MM.1S (cell line): Measurements from ENCODE around the gene TFAP2E.

ENCODE experiments used
- DNase-seq: peaks from one replicate; pipeline ENCODE4 v3.0.0-alpha.2; 2015
- H2AFZ ChIP-seq: fragments of 300-600 bp; sonication (generic); 2 replicates; pipeline ENCODE4 v1.6.0; 2016; ENCODE audit warnings: antibody characterized with exemption, low read length
- H3F3A ChIP-seq: fragments of 300-600 bp; sonication (generic); 2 replicates; pipeline ENCODE4 v1.6.1; 2016; ENCODE audit warnings: mild to moderate bottlenecking, antibody characterized with exemption, low read length, moderate library complexity, mixed read lengths; ENCODE audit not compliant: insufficient read depth
- H3K27ac ChIP-seq: fragments of 300-600 bp; sonication (generic); 2 replicates; pipeline ENCODE4 v1.5.1; 2016; ENCODE audit warnings: mild to moderate bottlenecking, low read length
- H3K27me3 ChIP-seq: fragments of 300-600 bp; sonication (generic); replicated peaks from 2 replicates; pipeline ENCODE4 v1.6.0; 2016; ENCODE audit warnings: low read length; ENCODE audit not compliant: insufficient read depth
- H3K36me3 ChIP-seq: fragments of 300-600 bp; sonication (generic); replicated peaks from 2 replicates; pipeline ENCODE4 v1.6.1; 2016; ENCODE audit warnings: mild to moderate bottlenecking, low read length, mixed read lengths; ENCODE audit not compliant: insufficient read depth
- H3K4me1 ChIP-seq: fragments of 300-600 bp; sonication (generic); 2 replicates; pipeline ENCODE4 v1.6.1; 2016; ENCODE audit warnings: low read length, mixed read lengths
- H3K4me2 ChIP-seq: fragments of 300-600 bp; sonication (generic); 2 replicates; pipeline ENCODE4 v1.6.0; 2016; ENCODE audit warnings: low read depth, low read length
- H3K4me3 ChIP-seq: fragments of 300-600 bp; sonication (generic); 2 replicates; pipeline ENCODE4 v1.5.1; 2016; ENCODE audit warnings: low read length, mixed read lengths
- H3K79me2 ChIP-seq: fragments of 300-600 bp; sonication (generic); 2 replicates; pipeline ENCODE4 v1.6.1; 2016; ENCODE audit warnings: mixed run types, low read length, mixed read lengths
- H3K9ac ChIP-seq: fragments of 300-600 bp; sonication (generic); 2 replicates; pipeline ENCODE4 v1.6.1; 2016; ENCODE audit warnings: low read length, mixed read lengths
- H3K9me2 ChIP-seq: fragments of 300-600 bp; sonication (generic); replicated peaks from 2 replicates; pipeline ENCODE4 v1.6.1; 2016; ENCODE audit warnings: mild to moderate bottlenecking, low read length, mixed read lengths; ENCODE audit not compliant: insufficient read depth
- H3K9me3 ChIP-seq: fragments of 300-600 bp; sonication (generic); replicated peaks from 2 replicates; pipeline ENCODE4 v1.6.1; 2016; ENCODE audit warnings: mild to moderate bottlenecking, low read length, mixed read lengths; ENCODE audit not compliant: insufficient read depth
- H4K20me1 ChIP-seq: fragments of 300-600 bp; sonication (generic); 2 replicates; pipeline ENCODE4 v1.6.1; 2016; ENCODE audit warnings: mild to moderate bottlenecking, low read length, moderate library complexity, mixed read lengths; ENCODE audit not compliant: insufficient read depth
- EZH2 ChIP-seq: fragments of 300-600 bp; sonication (generic); optimal IDR thresholded peaks from 2 replicates; pipeline ENCODE3; 2017; ENCODE audit warnings: low read depth, mild to moderate bottlenecking, antibody characterized with exemption, low read length, mixed read lengths
- EZH2phosphoT487 ChIP-seq: fragments of 300-600 bp; sonication (generic); IDR thresholded peaks from 2 replicates; pipeline ENCODE4 v1.6.1; 2018; ENCODE audit warnings: antibody characterized with exemption, low read length
- TF ChIP-seq, protein P1 (sequence below): fragments of 300-600 bp; sonication (generic); IDR thresholded peaks from 2 replicates; pipeline ENCODE4 v1.5.1; 2016; ENCODE audit warnings: antibody characterized with exemption, low read length, mixed read lengths

TFAP2E gene

GRCh38 chr1:35600593-35600992 is 27.5 kb downstream of the TFAP2E start:
- no peak for DNase-seq
- Histone ChIP-seq H4K20me1 (no peaks in the 10 kb centered on the region), H3K27me3 (no peaks in the 10 kb centered on the region), H3K9me3 (no peaks in the 10 kb centered on the region), H3F3A (no peaks in the 10 kb centered on the region; the same call in 1 of the 2 replicates), H2AFZ (no peak overlapping the region), H3K36me3 (peaks cover 9% of the 10 kb centered on the region; the same call in 1 of the 2 replicates), H3K9me2 (no peaks in the 10 kb centered on the region), H3K4me3 (no peak overlapping the region), H3K27ac (no peak overlapping the region), H3K9ac (no peak overlapping the region), H3K4me2 (no peak overlapping the region), H3K79me2 (peaks cover 18% of the 10 kb centered on the region), H3K4me1 (no peaks in the 10 kb centered on the region)
- no peak for TF ChIP-seq EZH2
- TF ChIP-seq, protein P1, sequence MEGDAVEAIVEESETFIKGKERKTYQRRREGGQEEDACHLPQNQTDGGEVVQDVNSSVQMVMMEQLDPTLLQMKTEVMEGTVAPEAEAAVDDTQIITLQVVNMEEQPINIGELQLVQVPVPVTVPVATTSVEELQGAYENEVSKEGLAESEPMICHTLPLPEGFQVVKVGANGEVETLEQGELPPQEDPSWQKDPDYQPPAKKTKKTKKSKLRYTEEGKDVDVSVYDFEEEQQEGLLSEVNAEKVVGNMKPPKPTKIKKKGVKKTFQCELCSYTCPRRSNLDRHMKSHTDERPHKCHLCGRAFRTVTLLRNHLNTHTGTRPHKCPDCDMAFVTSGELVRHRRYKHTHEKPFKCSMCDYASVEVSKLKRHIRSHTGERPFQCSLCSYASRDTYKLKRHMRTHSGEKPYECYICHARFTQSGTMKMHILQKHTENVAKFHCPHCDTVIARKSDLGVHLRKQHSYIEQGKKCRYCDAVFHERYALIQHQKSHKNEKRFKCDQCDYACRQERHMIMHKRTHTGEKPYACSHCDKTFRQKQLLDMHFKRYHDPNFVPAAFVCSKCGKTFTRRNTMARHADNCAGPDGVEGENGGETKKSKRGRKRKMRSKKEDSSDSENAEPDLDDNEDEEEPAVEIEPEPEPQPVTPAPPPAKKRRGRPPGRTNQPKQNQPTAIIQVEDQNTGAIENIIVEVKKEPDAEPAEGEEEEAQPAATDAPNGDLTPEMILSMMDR = no peak
- no peak for TF ChIP-seq EZH2phosphoT487

DNA sequence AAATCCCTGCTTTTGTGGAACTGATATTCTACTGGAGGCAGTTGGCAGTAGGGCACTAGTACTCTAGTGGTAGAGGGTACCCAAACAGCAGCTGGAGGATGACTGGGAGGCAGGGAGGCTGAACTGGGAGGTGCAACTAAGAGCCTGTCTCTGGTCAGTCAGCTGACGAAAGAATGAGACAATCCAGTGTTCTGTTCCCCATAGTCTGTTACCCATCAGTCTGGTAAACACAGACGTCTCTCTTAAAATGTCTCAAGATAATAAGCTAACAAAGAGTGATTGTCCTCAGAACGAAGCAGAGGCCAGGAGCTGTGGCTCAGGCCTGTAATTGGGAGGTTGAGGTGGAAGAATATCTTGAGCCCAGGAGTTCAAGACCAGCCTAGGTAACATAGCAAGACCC is 30.4 kb downstream of the TFAP2E start:
- Histone ChIP-seq H2AFZ (no peak overlapping the region), H4K20me1 (peaks cover 7% of the 10 kb centered on the region; the same call in 1 of the 2 replicates), H3K4me2 (no peak overlapping the region), H3K9me2 (no peaks in the 10 kb centered on the region), H3K4me1 (no peaks in the 10 kb centered on the region), H3K27me3 (no peaks in the 10 kb centered on the region), H3K9me3 (no peaks in the 10 kb centered on the region), H3K9ac (no peak overlapping the region), H3K27ac (no peak overlapping the region), H3K4me3 (no peak overlapping the region), H3K36me3 (peaks cover 10% of the 10 kb centered on the region; the same call in 1 of the 2 replicates), H3F3A (no peaks in the 10 kb centered on the region; the same call in 1 of the 2 replicates), H3K79me2 (peaks cover 46% of the 10 kb centered on the region)
- TF ChIP-seq EZH2phosphoT487 = no peak
- TF ChIP-seq, protein P1 = no peak
- TF ChIP-seq EZH2 = no peak
- no peak for DNase-seq

DNA sequence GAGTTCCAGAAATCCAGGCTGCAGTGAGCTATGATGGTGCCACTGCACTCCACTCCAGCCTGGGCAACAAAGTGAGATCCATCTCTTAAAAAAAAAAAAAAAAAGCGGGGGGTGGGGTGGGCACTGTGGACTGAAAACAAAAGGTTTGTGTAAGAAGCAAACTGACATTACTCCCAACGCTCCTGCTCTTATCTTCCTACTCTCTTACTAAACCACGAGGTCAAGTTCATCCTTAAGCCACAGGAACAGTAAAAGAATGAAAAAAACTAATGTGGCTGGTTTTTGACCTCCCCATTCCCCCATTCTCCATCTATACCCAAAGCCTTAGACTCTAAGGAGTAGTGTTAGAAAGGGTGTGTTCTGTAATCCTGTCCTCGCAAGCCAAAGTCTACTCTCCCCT is 30.8 kb downstream of the TFAP2E start:
- H3K9me2 ChIP-seq = no peaks in the 10 kb centered on the region
- H2AFZ ChIP-seq = no peak overlapping the region
- H3K27me3 ChIP-seq = no peaks in the 10 kb centered on the region
- TF ChIP-seq, protein P1 = no peak
- TF ChIP-seq EZH2phosphoT487 (no peak), EZH2 (no peak)
- no peak for DNase-seq
- no peak overlapping the region for H3K9ac ChIP-seq
- H4K20me1 ChIP-seq = peaks cover 7% of the 10 kb centered on the region; the same call in 1 of the 2 replicates
- no peak overlapping the region for H3K4me2 ChIP-seq
- no peak overlapping the region for H3K27ac ChIP-seq
- peaks cover 51% of the 10 kb centered on the region for H3K79me2 ChIP-seq
- H3K9me3 ChIP-seq = no peaks in the 10 kb centered on the region
- H3K36me3 ChIP-seq = peaks cover 10% of the 10 kb centered on the region; the same call in 1 of the 2 replicates
- H3F3A ChIP-seq = no peaks in the 10 kb centered on the region; the same call in 1 of the 2 replicates
- no peak overlapping the region for H3K4me3 ChIP-seq
- H3K4me1 ChIP-seq = no peaks in the 10 kb centered on the region
